Heart left ventricle (tissue), 16 donors: ENCODE measurements around the gene SERPINB10. TPM values are rescaled to one million over a fixed set of nuclear protein-coding genes. Genes with fewer than 3 reads are reported as not detected.

ENCODE experiments used
- ATAC-seq, 4 donors: fragments of 200-7000 bp; cut with Tn5 transposase; one replicate each; pipeline ENCODE4 v1.9.1; 2020 to 2022; ENCODE audit warnings: moderate library complexity in 4 of 4, mild to moderate bottlenecking in 3 of 4, moderate number of reproducible peaks in 1 of 4
- DNase-seq, 5 donors: peaks; one replicate each; pipeline ENCODE4 v3.0.0-alpha.2; 2020
- H3K27ac ChIP-seq, 12 donors: fragments of 200-600 bp; sonication (generic) in 4 of 12; one replicate each; pipeline versions ENCODE4 v1.5.0 to v1.8.0; 2016 to 2022; ENCODE audit warnings: mild to moderate bottlenecking in 2 of 12
- H3K27me3 ChIP-seq, 9 donors: fragments of 200-600 bp; sonication (generic) in 2 of 9; one replicate each; pipeline versions ENCODE4 v1.5.1 to v1.8.0; 2016 to 2022; ENCODE audit warnings: mild to moderate bottlenecking in 3 of 9
- H3K36me3 ChIP-seq, 9 donors: fragments of 200-600 bp; sonication (generic) in 2 of 9; one replicate each; pipeline versions ENCODE4 v1.5.0 to v1.8.0; 2018 to 2022; ENCODE audit warnings: mild to moderate bottlenecking in 2 of 9
- H3K4me1 ChIP-seq, 12 donors: fragments of 200-600 bp; sonication (generic) in 4 of 12; one replicate each; pipeline versions ENCODE4 v1.5.0 to v1.8.0; 2016 to 2022; ENCODE audit warnings: mild to moderate bottlenecking in 3 of 12
- H3K4me3 ChIP-seq, 12 donors: fragments of 200-600 bp; sonication (generic) in 4 of 12; one replicate each; pipeline versions ENCODE4 v1.5.0 to v1.8.0; 2017 to 2022; ENCODE audit warnings: mild to moderate bottlenecking in 9 of 12, moderate library complexity in 4 of 12
- H3K9me3 ChIP-seq, 12 donors: fragments of 200-600 bp; sonication (generic) in 4 of 12; one replicate each; pipeline versions ENCODE4 v1.5.0 to v1.8.0; 2016 to 2022; ENCODE audit warnings: mild to moderate bottlenecking in 1 of 12
- POLR2A ChIP-seq, 2 donors: fragments of 450-650 bp; IDR thresholded peaks; one replicate each; pipeline ENCODE4 v1.6.1; 2017; ENCODE audit warnings: antibody characterized with exemption in 2 of 2, mild to moderate bottlenecking in 2 of 2, moderate library complexity in 2 of 2
- WGBS, 4 donors: extraction: QIAGEN DNeasy Blood & Tissue Kit in 2 of 4; methylation state at CpG; one replicate each; pipeline versions ENCODE4 v1.1.5 to v1.1.7; 2013 to 2018; 5-methylcytosine and 5-hydroxymethylcytosine counted together
- intact Hi-C, 10 donors: fragments of 100-400 bp; cut with DNase I; formaldehyde crosslinking; loops; one replicate each; pipeline versions ENCODE4 v1.11.1 to v1.14.2; 2022
- polyA plus RNA-seq, 2 donors: library from polyadenylated mRNA; stranded (reverse); fragments of 200-250 nt; gene quantifications; one replicate each; pipeline ENCODE4 v1.2.3, GENCODE V29; 2013
- total RNA-seq, 9 donors: library from RNA; depleted of rRNA in 2 of 9; stranded (reverse); fragments of >200 nt in 2 of 9; fragmentation: NEBNext Ultra II Directional in 3 of 9; extraction: Animal tissue kit (Norgen Biotek cat#: 25700) in 3 of 9; gene quantifications; one replicate each; pipeline versions ENCODE4 v1.1.0 to v1.2.4, GENCODE V29; 2016 to 2023
- TF ChIP-seq, protein P1 (sequence below), 12 donors: fragments of 200-600 bp; sonication (generic) in 4 of 12; IDR thresholded peaks; one replicate each; pipeline versions ENCODE4 v1.5.0 to v1.8.0; 2018 to 2022; ENCODE audit warnings: antibody characterized with exemption in 12 of 12, mild to moderate bottlenecking in 5 of 12
- donor health status: ischemic (EF 13 %, LVEDD 7.1; RV severe dilation, severe dysfunction).
- donor health status: healthy with polysubstance abuse.
- donor health status: DM: no; HTN: yes; CAD: no.
- donor health status: DM: no; HTN: no; CAD: no.
- donor health status: ischemic (EF 25% LVEDD 6.9; RV normal size, moderate dysfunction).
- donor health status: ischemic (EF 25% LVEDD 5.7; RV mildly dilated, moderate dysfunction).
- donor health status: healthy.
- donor health status: DM: yes; HTN: yes; CAD: no.
- donor health status: ischemic (EF 35%, LVEDD 5.7; RV mildly dilated, moderate dysfunction).
- donor health status: nonischemic (EF 11% LVEDD 7.7; RV severe dilation, severe dysfunction).
- donor health status: DM: yes; HTN: yes; CAD: no.
- donor health status: PGD.
- donor health status: ischemic (EF 29% LVEDD 5.4; RV normal size, mild dysfunction).
- donor health status: nonischemic (EF 23%, LVEDD 6.1; RV moderate dilation, normal function).

Gene SERPINB10
- total and polyA plus RNA-seq, 11 donors: 0.20 TPM; not detected in 10

DNA sequence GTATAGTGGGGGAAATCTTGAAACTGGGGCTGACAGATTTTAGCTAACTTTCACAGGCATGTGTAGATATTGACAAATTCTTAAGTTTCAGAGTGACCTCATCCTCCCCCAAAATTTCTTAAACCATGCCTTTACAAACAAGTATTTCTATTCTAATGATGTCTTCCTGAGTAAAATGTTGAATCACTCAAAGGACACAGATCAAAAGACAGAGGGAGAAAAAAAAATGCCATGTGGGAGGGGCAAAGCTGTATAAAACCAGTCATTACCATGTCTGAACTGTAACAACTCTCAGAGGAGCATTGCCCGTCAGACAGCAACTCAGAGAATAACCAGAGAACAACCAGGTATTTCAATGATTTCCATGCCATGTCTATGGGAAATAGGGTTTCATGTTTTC is 20.3 kb upstream of the SERPINB10 start, which contains the start of gene SERPINB2:
Gene SERPINB2 (plus strand): TSS at position 282 of the 400 bp plus-strand sequence. CDS start 3,740 bp downstream, outside the sequence.
- DNase-seq: no peak

GRCh38 chr18:63888470-63889190 is 19.1 kb upstream of the SERPINB10 start:
- TF ChIP-seq, protein P1, sequence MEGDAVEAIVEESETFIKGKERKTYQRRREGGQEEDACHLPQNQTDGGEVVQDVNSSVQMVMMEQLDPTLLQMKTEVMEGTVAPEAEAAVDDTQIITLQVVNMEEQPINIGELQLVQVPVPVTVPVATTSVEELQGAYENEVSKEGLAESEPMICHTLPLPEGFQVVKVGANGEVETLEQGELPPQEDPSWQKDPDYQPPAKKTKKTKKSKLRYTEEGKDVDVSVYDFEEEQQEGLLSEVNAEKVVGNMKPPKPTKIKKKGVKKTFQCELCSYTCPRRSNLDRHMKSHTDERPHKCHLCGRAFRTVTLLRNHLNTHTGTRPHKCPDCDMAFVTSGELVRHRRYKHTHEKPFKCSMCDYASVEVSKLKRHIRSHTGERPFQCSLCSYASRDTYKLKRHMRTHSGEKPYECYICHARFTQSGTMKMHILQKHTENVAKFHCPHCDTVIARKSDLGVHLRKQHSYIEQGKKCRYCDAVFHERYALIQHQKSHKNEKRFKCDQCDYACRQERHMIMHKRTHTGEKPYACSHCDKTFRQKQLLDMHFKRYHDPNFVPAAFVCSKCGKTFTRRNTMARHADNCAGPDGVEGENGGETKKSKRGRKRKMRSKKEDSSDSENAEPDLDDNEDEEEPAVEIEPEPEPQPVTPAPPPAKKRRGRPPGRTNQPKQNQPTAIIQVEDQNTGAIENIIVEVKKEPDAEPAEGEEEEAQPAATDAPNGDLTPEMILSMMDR (IDR thresholded peaks at IDR 0.05): no peak
- TF ChIP-seq POLR2A (IDR thresholded peaks at IDR 0.05): no peak
- H3K9me3 ChIP-seq: no peaks in the 10 kb centered on the region
- no peak for DNase-seq
- WGBS, 4 donors: 3 to 20% (median 10%) methylated on average over 1 of the region's 1 CpG
- no peak overlapping the region for H3K4me3 ChIP-seq
- no peak overlapping the region for H3K27ac ChIP-seq
- no peak for ATAC-seq
- H3K36me3 ChIP-seq: no peaks in the 10 kb centered on the region
- no peaks in the 10 kb centered on the region for H3K4me1 ChIP-seq
- intact Hi-C loops: no loop called here
- no peaks in the 10 kb centered on the region for H3K27me3 ChIP-seq

More for the DNA sequence above, 20.3 kb upstream of the SERPINB10 start, which contains the start of gene SERPINB2:
- Histone ChIP-seq H3K4me1 (peaks cover 0 to 9% (median 0%) of the 10 kb centered on the region in 12 donors), H3K27ac (no peak within 1 kb of the TSS), H3K27me3 (no peaks in the 10 kb centered on the region), H3K36me3 (no peaks in the 10 kb centered on the region), H3K9me3 (no peaks in the 10 kb centered on the region), H3K4me3 (no peak within 1 kb of the TSS)
- TF ChIP-seq POLR2A (IDR thresholded peaks at IDR 0.05): no peak
- TF ChIP-seq, protein P1 (IDR thresholded peaks at IDR 0.05): no peak
- 60 to 83% (median 76%) methylated on average over 1 of the region's 1 CpG for WGBS, 4 donors
- intact Hi-C loops: no loop called here
- no peak for ATAC-seq

DNA sequence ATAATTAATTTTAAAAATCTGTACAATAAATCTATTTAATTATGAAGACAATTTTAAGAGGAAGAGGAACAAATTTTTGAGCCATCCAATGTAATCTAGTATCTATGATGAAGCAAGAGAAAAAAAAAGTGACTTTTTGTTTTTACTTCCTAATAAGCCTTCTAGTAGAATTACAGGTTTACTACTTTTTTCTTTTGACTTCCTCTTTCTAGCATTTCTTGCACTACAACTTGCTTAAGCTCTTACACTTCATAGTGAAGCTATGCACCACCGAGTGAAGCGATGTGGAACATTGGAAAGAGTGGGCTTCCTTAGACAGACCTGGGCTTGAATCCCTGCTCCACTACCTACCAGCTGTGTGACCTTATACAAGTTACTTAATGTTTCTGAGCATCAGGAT is 18.1 kb upstream of the SERPINB10 start:
- no peak overlapping the region for H3K27ac ChIP-seq
- TF ChIP-seq, protein P1 (IDR thresholded peaks at IDR 0.05): no peak
- no peak for TF ChIP-seq POLR2A (IDR thresholded peaks at IDR 0.05)
- no peaks in the 10 kb centered on the region for H3K36me3 ChIP-seq
- no peak overlapping the region for H3K4me3 ChIP-seq
- intact Hi-C loops: no loop called here
- ATAC-seq: no peak
- no peaks in the 10 kb centered on the region for H3K9me3 ChIP-seq
- no peaks in the 10 kb centered on the region for H3K27me3 ChIP-seq
- H3K4me1 ChIP-seq: no peaks in the 10 kb centered on the region
- WGBS, 4 donors: 85 to 92% (median 87%) methylated on average over 2 of the region's 2 CpGs
- no peak for DNase-seq

DNA sequence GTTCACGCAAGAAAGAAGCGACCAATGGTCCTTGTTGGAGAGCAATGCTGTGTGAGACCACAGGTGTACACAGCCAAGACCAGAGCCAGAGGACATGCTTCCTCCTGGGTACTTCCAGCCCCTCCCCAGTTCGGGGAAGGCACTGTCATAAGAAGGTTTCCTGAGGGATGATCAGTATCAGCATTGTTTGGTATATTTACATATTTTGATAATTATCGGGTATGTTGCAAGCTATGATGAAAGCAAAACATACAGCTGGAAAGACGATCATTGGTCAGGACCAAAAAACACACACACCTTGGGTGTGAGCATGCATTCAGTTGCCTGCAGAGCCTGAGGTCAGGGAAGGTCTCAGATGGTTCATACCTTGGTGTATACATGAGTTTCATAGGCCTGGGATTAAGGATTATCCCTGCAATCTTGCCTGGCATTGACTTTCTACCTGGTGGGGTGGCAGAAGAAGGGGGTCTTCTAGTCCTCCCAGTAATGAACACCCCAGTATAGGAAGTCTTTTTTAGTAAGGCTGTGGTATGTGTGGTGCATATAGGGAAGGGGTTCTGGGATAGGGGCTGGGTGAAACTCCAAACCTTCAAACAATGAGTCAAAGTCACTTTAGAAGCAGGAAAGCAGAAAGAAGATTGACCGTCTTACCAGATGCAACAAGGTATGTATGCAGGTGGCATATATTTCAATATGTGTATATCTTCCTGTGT is 17.4 kb upstream of the SERPINB10 start:
- no peaks in the 10 kb centered on the region for H3K4me1 ChIP-seq
- H3K27me3 ChIP-seq: no peaks in the 10 kb centered on the region
- no peaks in the 10 kb centered on the region for H3K9me3 ChIP-seq
- TF ChIP-seq POLR2A (IDR thresholded peaks at IDR 0.05): no peak
- TF ChIP-seq, protein P1 (IDR thresholded peaks at IDR 0.05): no peak
- 77 to 88% (median 83%) methylated on average over 6 of the region's 6 CpGs for WGBS, 4 donors
- H3K4me3 ChIP-seq: no peak overlapping the region
- DNase-seq (no peak), ATAC-seq (no peak)
- no peak overlapping the region for H3K27ac ChIP-seq
- H3K36me3 ChIP-seq: no peaks in the 10 kb centered on the region
- intact Hi-C loops: no loop called here
